Activated CD4-positive, alpha-beta T cell treated with anti-CD3 and anti-CD28 coated beads, Interleukin-2, amount 10 ng/mL, durations not matched to agents 24 days and 14 days (primary cell): ENCODE data around the gene EEIG1. TPM values are rescaled to one million over a fixed set of nuclear protein-coding genes. Genes with fewer than 3 reads are reported as not detected.
"Not testable (repeated sequence)": the region's sequence is repeated elsewhere in the genome, so short reads cannot be mapped to it uniquely, and the experiment has no call there.

ENCODE experiments used
- DNase-seq: peaks from one replicate; pipeline ENCODE4 v3.0.0; 2022
- H3K27ac Mint-ChIP-seq: one replicate; pipeline ENCODE4 v1.8.0; 2022; ENCODE audit warnings: mild to moderate bottlenecking, mixed read lengths
- H3K27me3 Mint-ChIP-seq: one replicate; pipeline ENCODE4 v1.8.0; 2022; ENCODE audit warnings: mixed read lengths
- H3K36me3 Mint-ChIP-seq: one replicate; pipeline ENCODE4 v1.8.0; 2022; ENCODE audit warnings: low read depth, mild to moderate bottlenecking, mixed read lengths
- H3K4me1 Mint-ChIP-seq: one replicate; pipeline ENCODE4 v1.8.0; 2021; ENCODE audit warnings: mixed read lengths
- H3K4me3 Mint-ChIP-seq: one replicate; pipeline ENCODE4 v1.8.0; 2022; ENCODE audit warnings: mild to moderate bottlenecking, moderate library complexity, mixed read lengths
- H3K9me3 Mint-ChIP-seq: one replicate; pipeline ENCODE4 v1.8.0; 2021; ENCODE audit warnings: mixed read lengths
- intact Hi-C: fragments of 100-400 bp; cut with micrococcal nuclease; formaldehyde crosslinking; loops from one replicate; pipeline ENCODE4 v1.15.1; 2023
- total RNA-seq: library from RNA; stranded (reverse); gene quantifications from 2 replicates; pipeline ENCODE4 v1.2.3, GENCODE V29; 2022

The EEIG1 gene
- total RNA-seq = 56.1 and 64.4 TPM in 2 replicates

GRCh38 chr9:127980706-127981558 lies at the start of gene EEIG1:
TSS of gene EEIG1 (minus strand) at chr9:127980989. CDS start at chr9:127980137, 852 bp downstream.
- intact Hi-C loops = loop anchor here (1.0 kb wide), 1 partner anchor 45 kb away; no protein-coding TSS in a partner anchor
- Mint-ChIP-seq H3K36me3 (peaks cover 17% of the 10 kb centered on the region), H3K27me3 (no peaks in the 10 kb centered on the region), H3K27ac (peak within 1 kb of the TSS; percentile 94), H3K4me1 (peaks cover 53% of the 10 kb centered on the region), H3K9me3 (no peaks in the 10 kb centered on the region), H3K4me3 (peak within 1 kb of the TSS; percentile 96)
- peak; percentile 100 for DNase-seq

- H3K9me3 Mint-ChIP-seq = peaks cover 3% of the 10 kb centered on the region
- H3K27me3 Mint-ChIP-seq = no peaks in the 10 kb centered on the region
- H3K4me1 Mint-ChIP-seq = peaks cover 77% of the 10 kb centered on the region
- intact Hi-C loops = loop anchor here (5.0 kb wide), 1 partner anchor 90 kb away; no protein-coding TSS in a partner anchor
- peaks cover 5% of the 10 kb centered on the region for H3K36me3 Mint-ChIP-seq
- DNase-seq = no peak
- peak overlapping the region; percentile 80 for H3K27ac Mint-ChIP-seq
- H3K4me3 Mint-ChIP-seq = peak overlapping the region; percentile 58
Measured at GRCh38 chr9:128027705-128028104, 46.9 kb upstream of the EEIG1 start.

GRCh38 chr9:128026773-128027541 lies 46.2 kb upstream of the EEIG1 start:
- DNase-seq = peak; percentile 85
- H3K9me3 Mint-ChIP-seq = peaks cover 3% of the 10 kb centered on the region
- H3K27ac Mint-ChIP-seq = peak overlapping the region; percentile 98
- H3K4me1 Mint-ChIP-seq = peaks cover 82% of the 10 kb centered on the region
- intact Hi-C loops = loop anchor here (1.0 to 5.0 kb wide), 5 partner anchors 20 to 90 kb away; partner anchors contain the start of gene NAIF1
- H3K36me3 Mint-ChIP-seq = peaks cover 5% of the 10 kb centered on the region
- H3K4me3 Mint-ChIP-seq = peak overlapping the region; percentile 74
- no peaks in the 10 kb centered on the region for H3K27me3 Mint-ChIP-seq

GRCh38 chr9:128026255-128026772 lies 45.5 kb upstream of the EEIG1 start:
- H3K4me1 Mint-ChIP-seq = peaks cover 84% of the 10 kb centered on the region
- H3K27ac Mint-ChIP-seq = peak overlapping the region; percentile 98
- no peaks in the 10 kb centered on the region for H3K27me3 Mint-ChIP-seq
- H3K9me3 Mint-ChIP-seq = peaks cover 3% of the 10 kb centered on the region
- intact Hi-C loops = loop anchor here (1.0 to 5.0 kb wide), 5 partner anchors 19 to 91 kb away; partner anchors contain the start of gene NAIF1
- H3K36me3 Mint-ChIP-seq = peaks cover 5% of the 10 kb centered on the region
- peak overlapping the region; percentile 74 for H3K4me3 Mint-ChIP-seq
- peak; percentile 94 for DNase-seq

GRCh38 chr9:128025736-128026135 lies 44.9 kb upstream of the EEIG1 start:
- Mint-ChIP-seq H3K27me3 (no peaks in the 10 kb centered on the region), H3K9me3 (peaks cover 1% of the 10 kb centered on the region), H3K4me1 (peaks cover 84% of the 10 kb centered on the region), H3K27ac (peak overlapping the region; percentile 98), H3K36me3 (peaks cover 3% of the 10 kb centered on the region), H3K4me3 (peak overlapping the region; percentile 74)
- DNase-seq = peak; percentile 78
- intact Hi-C loops = loop anchor here (1.0 to 5.0 kb wide), 5 partner anchors 18 to 92 kb away; partner anchors contain the start of gene NAIF1

GRCh38 chr9:128024761-128025308 lies 44.0 kb upstream of the EEIG1 start:
- intact Hi-C loops = loop anchor here (5.0 kb wide), 1 partner anchor 92 kb away; no protein-coding TSS in a partner anchor
- peak overlapping the region; percentile 74 for H3K4me3 Mint-ChIP-seq
- H3K27ac Mint-ChIP-seq = peak overlapping the region; percentile 98
- H3K36me3 Mint-ChIP-seq = peaks cover 3% of the 10 kb centered on the region
- H3K4me1 Mint-ChIP-seq = peaks cover 82% of the 10 kb centered on the region
- peak; percentile 71 for DNase-seq
- H3K27me3 Mint-ChIP-seq = no peaks in the 10 kb centered on the region
- H3K9me3 Mint-ChIP-seq = no peaks in the 10 kb centered on the region

GRCh38 chr9:128023671-128024070 lies 42.9 kb upstream of the EEIG1 start:
- H3K36me3 Mint-ChIP-seq, intact Hi-C loops, H3K27ac Mint-ChIP-seq, DNase-seq, H3K27me3 Mint-ChIP-seq, H3K9me3 Mint-ChIP-seq: not testable (repeated sequence)
- Mint-ChIP-seq H3K4me3 (peak overlapping the region; percentile 35), H3K4me1 (peaks cover 77% of the 10 kb centered on the region)

- Mint-ChIP-seq H3K4me3 (no peak overlapping the region), H3K9me3 (no peaks in the 10 kb centered on the region), H3K4me1 (peaks cover 71% of the 10 kb centered on the region), H3K27ac (no peak overlapping the region), H3K27me3 (no peaks in the 10 kb centered on the region), H3K36me3 (peaks cover 3% of the 10 kb centered on the region)
- no peak for DNase-seq
- intact Hi-C loops = no loop called here
Measured at GRCh38 chr9:128022886-128023285, 42.1 kb upstream of the EEIG1 start.

- no peak overlapping the region for H3K27ac Mint-ChIP-seq
- DNase-seq = no peak
- no peak overlapping the region for H3K4me3 Mint-ChIP-seq
- H3K9me3 Mint-ChIP-seq = no peaks in the 10 kb centered on the region
- intact Hi-C loops = no loop called here
- peaks cover 55% of the 10 kb centered on the region for H3K4me1 Mint-ChIP-seq
- H3K27me3 Mint-ChIP-seq = no peaks in the 10 kb centered on the region
- peaks cover under 1% of the 10 kb centered on the region for H3K36me3 Mint-ChIP-seq
Measured at GRCh38 chr9:128021098-128021497, 40.3 kb upstream of the EEIG1 start.

- H3K4me1 Mint-ChIP-seq = peaks cover 51% of the 10 kb centered on the region
- H3K4me3 Mint-ChIP-seq = no peak overlapping the region
- no peak overlapping the region for H3K27ac Mint-ChIP-seq
- intact Hi-C loops = no loop called here
- H3K9me3 Mint-ChIP-seq = no peaks in the 10 kb centered on the region
- no peaks in the 10 kb centered on the region for H3K27me3 Mint-ChIP-seq
- no peaks in the 10 kb centered on the region for H3K36me3 Mint-ChIP-seq
- no peak for DNase-seq
Measured at GRCh38 chr9:128020692-128021091, 39.9 kb upstream of the EEIG1 start.

- H3K9me3 Mint-ChIP-seq = no peaks in the 10 kb centered on the region
Measured at GRCh38 chr9:128015696-128016095, 34.9 kb upstream of the EEIG1 start.

GRCh38 chr9:128011071-128011817 lies 30.5 kb upstream of the EEIG1 start:
- H3K27ac Mint-ChIP-seq = no peak overlapping the region
- H3K4me3 Mint-ChIP-seq = no peak overlapping the region
- peaks cover 5% of the 10 kb centered on the region for H3K9me3 Mint-ChIP-seq
- peaks cover 33% of the 10 kb centered on the region for H3K4me1 Mint-ChIP-seq
- no peak for DNase-seq
- H3K36me3 Mint-ChIP-seq = peaks cover 9% of the 10 kb centered on the region
- intact Hi-C loops = no loop called here
- H3K27me3 Mint-ChIP-seq = no peaks in the 10 kb centered on the region

More at GRCh38 chr9:128015696-128016095, 34.9 kb upstream of the EEIG1 start:
- Mint-ChIP-seq H3K36me3 (no peaks in the 10 kb centered on the region), H3K27me3 (no peaks in the 10 kb centered on the region), H3K4me3 (no peak overlapping the region), H3K4me1 (peaks cover 13% of the 10 kb centered on the region), H3K27ac (no peak overlapping the region)
- intact Hi-C loops = no loop called here
- DNase-seq = no peak

GRCh38 chr9:128009639-128010038 lies 28.9 kb upstream of the EEIG1 start:
- Mint-ChIP-seq H3K4me3 (no peak overlapping the region), H3K9me3 (peaks cover 5% of the 10 kb centered on the region), H3K27me3 (no peaks in the 10 kb centered on the region), H3K27ac (no peak overlapping the region), H3K4me1 (peaks cover 35% of the 10 kb centered on the region), H3K36me3 (peaks cover 9% of the 10 kb centered on the region)
- intact Hi-C loops = no loop called here
- DNase-seq = no peak
